Gastrocnemius medialis (tissue), 4 donors: ENCODE data around the gene EDNRA.

Experiments used
- CTCF ChIP-seq, 5 experiments: fragments of 450-650 bp in 3 of 5; fragments of 200-600 bp in 2 of 5; sonication (generic) in 2 of 5; IDR thresholded peaks in 4 of 5; conservative IDR thresholded peaks in 1 of 5; 1 replicate in 4 of 5; 2 replicates in 1 of 5; pipeline ENCODE4 v1.5.1; 2016 to 2019; ENCODE audit warnings: antibody characterized with exemption in 5 of 5, mild to moderate bottlenecking in 3 of 5, moderate library complexity in 3 of 5
- POLR2A ChIP-seq, 2 donors: fragments of 450-650 bp; IDR thresholded peaks; one replicate each; pipeline ENCODE4 v1.6.1; 2017; ENCODE audit warnings: antibody characterized with exemption in 2 of 2, mild to moderate bottlenecking in 2 of 2, moderate library complexity in 2 of 2

- no peak for TF ChIP-seq POLR2A (IDR thresholded peaks at IDR 0.05)
- TF ChIP-seq CTCF (IDR thresholded peaks at IDR 0.05 in 4 of 5, conservative IDR thresholded peaks at IDR 0.05 in 1 of 5), result no peak
Measured at GRCh38 chr4:147493307-147493706, 12.4 kb downstream of the EDNRA start.
